Mucosa of rectum (tissue), 2 donors: ENCODE results near the gene ALK.

Source experiments
- H3K27ac ChIP-seq, 2 donors: one replicate each; pipeline ENCODE4 v1.7.0; 2013; ENCODE audit warnings: inconsistent platforms in 2 of 2, low read depth in 2 of 2, low read length in 2 of 2
- H3K27me3 ChIP-seq, 2 donors: one replicate each; pipeline ENCODE4 v1.7.0; 2013; ENCODE audit warnings: low read length in 2 of 2; ENCODE audit not compliant: control insufficient read depth in 2 of 2, insufficient read depth in 2 of 2
- H3K36me3 ChIP-seq, 2 donors: one replicate each; pipeline ENCODE4 v1.7.0; 2013; ENCODE audit warnings: low read length in 2 of 2; ENCODE audit not compliant: control insufficient read depth in 2 of 2, insufficient read depth in 2 of 2
- H3K4me1 ChIP-seq, 2 donors: one replicate each; pipeline ENCODE4 v1.7.0; 2013; ENCODE audit warnings: low read length in 2 of 2, mild to moderate bottlenecking in 1 of 2; ENCODE audit not compliant: control insufficient read depth in 2 of 2, insufficient read depth in 2 of 2
- H3K4me3 ChIP-seq, 2 donors: one replicate each; pipeline ENCODE4 v1.7.0; 2013; ENCODE audit warnings: low read length in 2 of 2
- H3K9ac ChIP-seq, 2 donors: one replicate each; pipeline ENCODE4 v1.7.0; 2013; ENCODE audit warnings: low read length in 2 of 2, low read depth in 1 of 2, mild to moderate bottlenecking in 1 of 2
- H3K9me3 ChIP-seq, 2 donors: one replicate each; pipeline ENCODE4 v1.7.0; 2013; ENCODE audit warnings: low read length in 2 of 2; ENCODE audit not compliant: control insufficient read depth in 2 of 2
- donor health status: healthy.
- donor health status: Normal muscosa, but diverticular disease.

Gene ALK

DNA sequence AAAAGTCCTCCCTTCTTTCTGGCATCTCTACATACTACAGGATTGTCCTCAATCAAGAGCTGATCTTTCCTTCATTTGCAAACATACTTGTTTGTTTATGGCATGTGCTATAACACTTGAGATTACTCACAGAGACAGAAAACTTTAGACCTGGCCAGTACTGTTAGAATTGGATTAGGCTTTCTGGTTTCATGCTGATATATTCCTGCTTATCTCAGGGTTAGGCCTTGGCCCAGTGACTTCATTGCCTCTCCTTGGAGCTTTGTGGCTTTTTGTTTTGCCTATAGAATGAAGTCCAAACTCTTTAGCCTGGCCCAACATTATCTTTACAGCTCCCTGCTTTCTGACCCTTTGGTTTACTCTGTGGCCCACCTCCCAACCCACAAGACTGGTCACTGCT lies 363.3 kb downstream of the ALK start:
- Histone ChIP-seq H3K27ac (no peak overlapping the region), H3K27me3 (no peaks in the 10 kb centered on the region), H3K36me3 (no peaks in the 10 kb centered on the region), H3K4me1 (no peaks in the 10 kb centered on the region), H3K9me3 (no peaks in the 10 kb centered on the region), H3K4me3 (no peak overlapping the region), H3K9ac (no peak overlapping the region)

DNA sequence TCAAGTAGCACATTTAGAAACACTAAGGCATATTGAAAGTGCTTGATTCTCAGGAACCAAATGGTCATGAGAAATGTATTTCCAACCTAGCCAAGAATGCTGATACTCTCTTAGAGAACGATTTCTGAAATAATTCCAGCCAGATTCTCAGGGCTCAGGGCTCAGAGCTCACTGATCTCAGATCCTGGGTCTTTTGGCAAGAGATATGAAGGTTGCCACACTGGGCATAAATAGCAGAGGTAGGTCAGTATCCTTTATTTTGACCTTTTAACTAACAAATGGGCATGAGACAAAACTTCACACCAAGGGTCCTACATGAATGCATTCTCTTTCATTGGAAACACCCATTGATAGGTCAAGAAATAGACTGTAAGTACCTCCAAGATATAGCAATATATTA lies 364.1 kb downstream of the ALK start:
- Histone ChIP-seq H3K27me3 (no peaks in the 10 kb centered on the region), H3K4me3 (no peak overlapping the region), H3K9me3 (no peaks in the 10 kb centered on the region), H3K4me1 (no peaks in the 10 kb centered on the region), H3K36me3 (no peaks in the 10 kb centered on the region), H3K27ac (no peak overlapping the region), H3K9ac (no peak overlapping the region)

GRCh38 chr2:29549069-29549380 lies 372.4 kb downstream of the ALK start:
- Histone ChIP-seq H3K9me3 (no peaks in the 10 kb centered on the region), H3K4me1 (no peaks in the 10 kb centered on the region), H3K9ac (no peak overlapping the region), H3K27me3 (no peaks in the 10 kb centered on the region), H3K27ac (no peak overlapping the region), H3K4me3 (no peak overlapping the region), H3K36me3 (no peaks in the 10 kb centered on the region)

DNA sequence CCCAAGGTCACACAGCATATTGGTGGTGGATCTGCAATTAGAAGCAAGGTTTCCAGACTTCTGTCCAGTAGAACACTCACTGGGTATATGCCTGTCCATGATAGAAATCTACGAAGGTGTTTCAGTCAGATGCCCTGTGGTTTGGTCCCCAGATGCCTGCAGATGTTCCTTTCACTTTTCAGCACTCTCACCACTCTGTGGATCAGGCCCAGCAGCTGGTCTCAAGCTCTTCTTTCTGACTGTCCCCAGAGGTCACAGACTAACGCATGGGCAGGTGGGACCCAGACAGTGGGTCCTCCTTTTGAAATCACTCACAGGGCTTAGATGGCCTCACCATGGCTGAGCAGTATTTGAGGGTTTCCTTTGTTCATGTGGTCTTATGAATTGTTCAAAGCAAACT lies 376.5 kb downstream of the ALK start:
- no peak overlapping the region for H3K9ac ChIP-seq
- no peaks in the 10 kb centered on the region for H3K36me3 ChIP-seq
- H3K4me1 ChIP-seq = no peaks in the 10 kb centered on the region
- H3K4me3 ChIP-seq = no peak overlapping the region
- no peak overlapping the region for H3K27ac ChIP-seq
- H3K9me3 ChIP-seq = no peaks in the 10 kb centered on the region
- no peaks in the 10 kb centered on the region for H3K27me3 ChIP-seq

- H3K27me3 ChIP-seq = no peaks in the 10 kb centered on the region
- no peak overlapping the region for H3K27ac ChIP-seq
- H3K4me3 ChIP-seq = no peak overlapping the region
- no peak overlapping the region for H3K9ac ChIP-seq
- H3K9me3 ChIP-seq = no peaks in the 10 kb centered on the region
- H3K36me3 ChIP-seq = no peaks in the 10 kb centered on the region
- no peaks in the 10 kb centered on the region for H3K4me1 ChIP-seq
Observed at GRCh38 chr2:29544031-29544430, 377.4 kb downstream of the ALK start.

GRCh38 chr2:29535188-29535587 lies 386.2 kb downstream of the ALK start:
- Histone ChIP-seq H3K4me1 (no peaks in the 10 kb centered on the region), H3K4me3 (no peak overlapping the region), H3K9me3 (no peaks in the 10 kb centered on the region), H3K27ac (no peak overlapping the region), H3K27me3 (no peaks in the 10 kb centered on the region), H3K9ac (no peak overlapping the region), H3K36me3 (no peaks in the 10 kb centered on the region)

DNA sequence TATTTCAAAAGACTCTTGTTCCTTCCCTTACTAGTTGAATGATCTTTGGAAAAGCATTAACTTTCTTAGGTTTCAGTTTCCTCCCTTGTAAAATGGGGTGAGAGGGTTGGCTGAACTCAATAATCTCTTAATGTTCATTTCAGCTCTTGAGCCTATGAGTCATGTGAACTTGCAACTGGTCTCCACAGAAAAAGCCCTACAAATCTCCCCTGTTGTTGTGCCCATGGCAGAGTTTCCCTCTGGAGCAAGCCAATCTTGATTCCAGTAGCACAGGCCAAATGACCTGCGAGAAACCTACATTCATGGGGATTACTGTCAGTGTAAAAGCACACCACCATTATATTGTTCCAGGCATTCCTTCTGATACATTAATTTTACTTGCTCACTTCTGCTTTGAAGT lies 388.9 kb downstream of the ALK start:
- Histone ChIP-seq H3K36me3 (no peaks in the 10 kb centered on the region), H3K9me3 (no peaks in the 10 kb centered on the region), H3K27ac (no peak overlapping the region), H3K9ac (no peak overlapping the region), H3K4me1 (no peaks in the 10 kb centered on the region), H3K4me3 (no peak overlapping the region), H3K27me3 (no peaks in the 10 kb centered on the region)

DNA sequence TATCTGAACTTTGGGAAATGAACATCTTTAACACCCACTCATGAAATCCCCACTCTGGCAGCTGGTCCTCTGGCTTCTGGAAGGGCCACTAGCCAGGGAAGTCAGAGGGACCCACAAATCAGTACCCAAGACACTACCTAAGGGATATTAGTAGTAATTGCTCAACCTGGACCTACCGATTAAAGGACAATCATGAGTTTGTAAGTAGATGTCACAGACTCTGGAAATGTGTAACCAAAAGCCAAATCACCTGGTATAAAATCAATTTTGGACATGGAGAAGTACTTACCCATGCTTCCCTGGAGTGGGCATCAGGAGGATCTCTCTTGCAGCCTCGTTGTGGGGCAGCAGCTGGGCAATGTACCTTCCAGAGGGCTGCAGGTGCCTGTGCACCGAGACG lies 389.8 kb downstream of the ALK start:
- Histone ChIP-seq H3K4me3 (no peak overlapping the region), H3K9me3 (no peaks in the 10 kb centered on the region), H3K36me3 (no peaks in the 10 kb centered on the region), H3K27me3 (no peaks in the 10 kb centered on the region), H3K27ac (no peak overlapping the region), H3K9ac (no peak overlapping the region), H3K4me1 (no peaks in the 10 kb centered on the region)

DNA sequence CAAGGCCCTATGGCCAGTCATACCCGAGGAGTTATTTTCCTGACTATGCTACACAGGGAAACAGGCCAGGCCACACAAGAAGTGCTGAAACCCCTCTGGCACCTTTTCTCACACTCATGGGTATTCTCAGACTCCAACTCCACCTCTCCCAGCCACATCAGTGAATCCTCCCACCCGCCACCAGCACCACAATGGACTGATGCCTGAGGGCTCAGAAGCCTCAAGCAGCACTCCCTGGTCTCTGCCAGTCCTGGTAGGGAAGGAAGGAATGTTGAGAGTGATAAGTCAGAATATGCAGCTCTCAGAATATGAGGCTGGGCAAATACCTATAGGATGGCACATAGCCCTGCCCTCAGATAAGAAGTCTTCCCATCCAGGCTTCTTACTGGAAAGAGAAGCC lies 391.1 kb downstream of the ALK start:
- Histone ChIP-seq H3K9me3 (no peaks in the 10 kb centered on the region), H3K27ac (no peak overlapping the region), H3K4me3 (no peak overlapping the region), H3K4me1 (no peaks in the 10 kb centered on the region), H3K27me3 (no peaks in the 10 kb centered on the region), H3K36me3 (no peaks in the 10 kb centered on the region), H3K9ac (no peak overlapping the region)

DNA sequence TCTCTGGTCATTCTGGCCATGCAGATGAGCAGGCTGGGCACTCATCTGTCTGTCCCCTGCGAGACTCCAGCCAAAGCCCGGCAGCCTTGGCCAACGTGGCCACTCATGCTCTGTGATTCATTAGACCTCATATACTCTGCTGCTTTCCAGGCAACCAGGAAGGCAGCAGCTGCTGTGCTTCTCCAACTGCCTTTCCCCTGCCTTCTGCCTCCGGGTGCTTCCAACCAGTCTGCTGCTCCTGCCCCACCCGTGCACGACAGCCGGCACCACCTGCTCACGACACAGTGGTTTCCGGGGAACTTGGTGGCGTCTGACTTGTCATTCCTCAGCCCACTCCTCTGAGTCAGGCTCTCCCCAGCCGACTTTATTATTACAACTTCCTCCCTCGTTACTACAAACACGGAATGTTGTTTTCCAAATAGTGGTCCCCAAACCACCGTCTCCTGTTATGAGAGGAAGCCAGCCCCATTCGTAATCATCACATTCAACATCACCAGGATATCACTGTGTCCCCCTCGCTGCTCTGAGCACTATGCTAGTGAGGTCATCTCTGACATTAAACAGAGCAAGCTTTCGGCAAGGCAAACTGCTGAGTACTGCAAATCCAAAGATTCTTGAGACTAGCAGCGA lies 392.4 kb downstream of the ALK start:
- no peaks in the 10 kb centered on the region for H3K9me3 ChIP-seq
- H3K4me3 ChIP-seq = no peak overlapping the region
- H3K4me1 ChIP-seq = no peaks in the 10 kb centered on the region
- H3K36me3 ChIP-seq = no peaks in the 10 kb centered on the region
- peak overlapping the region; percentile 27 to 37 for H3K27ac ChIP-seq
- no peak overlapping the region for H3K9ac ChIP-seq
- no peaks in the 10 kb centered on the region for H3K27me3 ChIP-seq

DNA sequence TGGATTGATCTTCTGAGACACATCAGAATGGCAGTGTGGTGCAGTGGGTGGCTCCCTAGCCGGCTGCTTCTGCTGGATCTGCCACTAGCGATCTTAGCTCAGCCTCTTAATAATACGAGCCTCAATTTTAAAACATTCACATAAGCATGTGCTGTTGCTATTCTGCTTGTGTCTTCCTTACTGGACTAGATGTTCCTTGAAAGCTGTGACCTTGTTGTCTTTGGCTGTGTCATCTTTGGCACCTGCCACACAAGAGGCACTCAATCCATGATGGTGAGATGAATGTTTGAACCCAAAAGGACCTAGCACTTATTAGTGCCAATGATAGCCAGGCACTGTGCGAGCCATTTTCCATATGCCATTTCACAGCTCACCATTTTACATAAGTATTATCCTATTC lies 393.0 kb downstream of the ALK start:
- Histone ChIP-seq H3K4me1 (no peaks in the 10 kb centered on the region), H3K9ac (no peak overlapping the region), H3K27me3 (no peaks in the 10 kb centered on the region), H3K36me3 (no peaks in the 10 kb centered on the region), H3K27ac (peak overlapping the region in 1 of 2 donors; percentile 27), H3K9me3 (no peaks in the 10 kb centered on the region), H3K4me3 (no peak overlapping the region)
